ENCODE results near the gene LUC7L2. TPM values are rescaled to one million over a fixed set of nuclear protein-coding genes. Genes with fewer than 3 reads are reported as not detected.

Gene LUC7L2
- total RNA-seq, 1 donor from 2014 or later, result 90.0 TPM

DNA sequence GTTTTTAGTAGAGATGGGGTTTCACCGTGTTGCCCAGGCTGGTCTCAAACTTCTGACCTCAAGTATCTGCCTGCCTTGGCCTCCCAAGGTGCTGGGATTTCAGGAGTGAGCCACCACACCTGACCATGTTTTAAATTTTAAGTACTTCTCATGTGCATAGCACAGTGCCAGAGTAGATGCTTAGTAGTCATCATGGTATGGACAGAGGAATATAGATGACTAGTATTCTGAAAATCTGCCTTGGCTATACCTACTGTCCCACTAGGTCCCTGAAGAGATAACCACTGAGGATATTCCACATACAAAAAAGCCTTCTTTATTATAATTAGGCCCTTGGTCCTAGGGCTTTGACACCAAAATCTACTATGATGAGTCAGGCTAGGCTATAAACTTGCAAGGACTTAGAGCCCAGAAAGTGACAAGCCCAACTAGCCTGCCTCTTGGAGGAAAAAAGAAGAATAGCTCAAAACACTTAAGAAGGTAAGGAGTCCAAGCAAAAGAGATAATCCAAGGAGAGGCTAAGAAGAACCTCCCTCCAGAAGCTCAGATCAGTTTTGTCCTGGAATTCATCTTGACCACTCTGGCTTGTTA, 34.0 kb downstream of the LUC7L2 start:
- Mint-ChIP-seq H3K36me3 (peaks cover 41% of the 10 kb centered on the region), H3K9me3 (no peaks in the 10 kb centered on the region), H3K4me3 (no peak overlapping the region), H3K4me1 (ENCODE audit: unreplicated experiment) (no peaks in the 10 kb centered on the region), H3K27me3 (no peaks in the 10 kb centered on the region), H3K27ac (no peak overlapping the region)
- no peak for DNase-seq (ENCODE audit: extremely low spot score, unreplicated experiment)
- TF ChIP-seq CTCF (conservative IDR thresholded peaks at IDR 0.05), result no peak

GRCh38 chr7:139394540-139394939, 34.8 kb downstream of the LUC7L2 start:
- Mint-ChIP-seq H3K9me3 (no peaks in the 10 kb centered on the region), H3K27ac (no peak overlapping the region), H3K27me3 (no peaks in the 10 kb centered on the region)

GRCh38 chr7:139396323-139396951, 36.7 kb downstream of the LUC7L2 start:
- Mint-ChIP-seq H3K27ac (peak overlapping the region; percentile 44), H3K27me3 (no peaks in the 10 kb centered on the region), H3K4me1 (ENCODE audit: unreplicated experiment) (no peaks in the 10 kb centered on the region), H3K4me3 (peak overlapping the region; percentile 29), H3K9me3 (no peaks in the 10 kb centered on the region), H3K36me3 (peaks cover 37% of the 10 kb centered on the region)
- TF ChIP-seq CTCF (conservative IDR thresholded peaks at IDR 0.05), result no peak
- no peak for DNase-seq (ENCODE audit: extremely low spot score, unreplicated experiment)

More at GRCh38 chr7:139394540-139394939, 34.8 kb downstream of the LUC7L2 start:
- no peak overlapping the region for H3K4me3 Mint-ChIP-seq
- peaks cover 41% of the 10 kb centered on the region for H3K36me3 Mint-ChIP-seq
- no peak for DNase-seq (ENCODE audit: extremely low spot score, unreplicated experiment)
- no peak for TF ChIP-seq CTCF (conservative IDR thresholded peaks at IDR 0.05)
- H3K4me1 Mint-ChIP-seq (ENCODE audit: unreplicated experiment), result no peaks in the 10 kb centered on the region

DNA sequence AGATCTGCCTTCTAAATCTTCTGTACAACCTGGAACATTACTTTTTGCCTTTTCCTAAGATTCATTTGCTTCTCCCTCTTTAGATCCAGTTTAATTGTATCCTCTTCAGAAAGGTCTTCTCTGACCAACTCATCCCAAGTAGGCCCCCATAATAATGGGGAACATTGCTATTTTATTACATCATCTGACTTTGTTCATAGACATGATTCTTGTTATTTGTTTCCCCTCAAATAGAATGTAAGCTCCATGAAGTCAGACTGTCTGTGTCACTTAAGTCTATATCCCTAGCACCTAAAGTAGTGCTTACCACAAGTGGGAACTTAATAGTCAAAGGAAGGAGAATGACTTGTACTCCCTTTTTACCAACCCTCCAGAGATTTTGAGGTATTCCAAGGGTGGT, 37.5 kb downstream of the LUC7L2 start:
- Mint-ChIP-seq H3K4me3 (no peak overlapping the region), H3K4me1 (ENCODE audit: unreplicated experiment) (no peaks in the 10 kb centered on the region), H3K36me3 (peaks cover 40% of the 10 kb centered on the region), H3K27me3 (no peaks in the 10 kb centered on the region), H3K9me3 (no peaks in the 10 kb centered on the region), H3K27ac (no peak overlapping the region)
- no peak for DNase-seq (ENCODE audit: extremely low spot score, unreplicated experiment)
- no peak for TF ChIP-seq CTCF (conservative IDR thresholded peaks at IDR 0.05)

GRCh38 chr7:139403601-139404000, 43.9 kb downstream of the LUC7L2 start:
- H3K36me3 Mint-ChIP-seq, result peaks cover 47% of the 10 kb centered on the region
- no peaks in the 10 kb centered on the region for H3K27me3 Mint-ChIP-seq
- DNase-seq (ENCODE audit: extremely low spot score, unreplicated experiment), result no peak
- TF ChIP-seq CTCF (conservative IDR thresholded peaks at IDR 0.05), result no peak
- H3K27ac Mint-ChIP-seq, result peak overlapping the region; percentile 92
- H3K4me3 Mint-ChIP-seq, result peak overlapping the region; percentile 65
- H3K9me3 Mint-ChIP-seq, result peaks cover 3% of the 10 kb centered on the region
- no peaks in the 10 kb centered on the region for H3K4me1 Mint-ChIP-seq (ENCODE audit: unreplicated experiment)

All from type B pancreatic cell (in vitro differentiated cells).